ENCODE measurements around the gene TMEM259. TPM values are rescaled to one million over a fixed set of nuclear protein-coding genes. Genes with fewer than 3 reads are reported as not detected.

TMEM259 gene
- total and polyA plus RNA-seq, 9 of the 15 experiments (the other 6 are each of a cell fraction or from before 2014, with no cell fraction given), result 0.52 to 231 (median 63.6) TPM

DNA sequence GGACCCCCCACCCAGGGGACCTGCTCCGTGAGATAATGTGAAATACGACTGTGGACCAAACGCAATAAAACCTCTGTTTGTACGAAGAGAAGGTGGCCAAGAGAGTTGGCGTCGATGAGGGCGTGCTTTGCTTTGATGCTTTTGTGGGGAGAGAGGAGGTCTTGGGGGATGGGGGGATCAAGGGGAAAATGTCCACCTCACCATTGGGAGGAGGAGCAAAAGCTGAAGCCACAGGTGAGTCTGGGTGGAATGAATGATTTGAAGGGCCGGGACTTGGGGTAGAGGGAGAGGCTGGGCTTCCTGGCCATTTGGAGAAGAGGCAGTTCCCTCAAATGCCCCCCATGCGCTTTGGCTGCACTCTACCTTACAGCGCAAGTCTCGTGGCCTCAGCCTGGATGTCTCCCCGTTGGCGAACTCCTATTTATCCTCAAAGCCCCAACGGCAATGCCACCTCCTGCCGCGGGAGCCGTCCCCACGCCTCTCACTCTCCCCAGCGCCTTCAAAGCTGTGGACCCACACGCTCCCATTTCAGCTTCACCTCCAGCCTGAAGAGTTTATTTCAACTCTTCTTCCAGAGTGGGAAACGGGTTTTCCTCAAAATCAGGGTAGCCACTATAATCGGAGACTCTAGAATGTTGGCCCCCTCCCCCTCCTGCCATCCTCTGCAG lies 18.2 kb upstream of the TMEM259 start (continued):
- no peak for TF ChIP-seq ZNF324 (CRISPR knock-in tag; IDR thresholded peaks at IDR 0.05)

DNA sequence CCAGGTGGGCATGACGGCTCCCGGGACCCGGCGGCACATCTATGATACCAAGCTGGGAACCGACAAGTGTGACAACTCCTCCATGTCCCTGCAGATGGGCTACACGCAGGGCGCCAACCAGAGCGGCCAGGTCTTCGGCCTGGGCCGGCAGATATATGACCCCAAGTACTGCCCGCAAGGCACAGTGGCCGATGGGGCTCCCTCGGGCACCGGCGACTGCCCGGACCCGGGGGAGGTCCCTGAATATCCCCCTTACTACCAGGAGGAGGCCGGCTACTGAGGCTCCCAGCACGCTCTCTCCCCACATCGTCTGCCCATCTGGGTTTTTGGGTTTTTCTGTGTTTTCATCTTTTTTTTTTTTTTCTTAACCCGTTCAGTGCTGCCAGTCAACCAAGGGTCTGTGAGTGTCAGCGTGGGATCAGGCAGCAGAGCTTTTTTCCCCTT lies 16.7 kb upstream of the TMEM259 start:
- CTCF ChIA-PET (ENCODE audit: low intra/inter-chr PET ratio), result no interaction called here
- Histone ChIP-seq H3K79me2 (ENCODE audit: control insufficient read depth, insufficient read depth, low read length) (peaks cover 25% of the 10 kb centered on the region), H3K27me3 (ENCODE audit: control insufficient read depth in 2 of 2, insufficient read depth in 2 of 2, low read length in 2 of 2) (no peaks in the 10 kb centered on the region), H3K9me3 (replicated peaks; ENCODE audit: control insufficient read depth, insufficient read depth, low read depth, low read length) (no peaks in the 10 kb centered on the region), H3K4me2 (ENCODE audit: insufficient read depth, low read length) (peak overlapping the region; percentile 51; the same call in 1 of the 2 replicates), H4K20me1 (replicated peaks; ENCODE audit: control insufficient read depth, insufficient read depth, low read length) (no peaks in the 10 kb centered on the region), H3K36me3 (ENCODE audit: control insufficient read depth, insufficient read depth, low read length) (peaks cover 43% of the 10 kb centered on the region), H3K4me3 (no peak overlapping the region), H3K9me1 (ENCODE audit: control insufficient read depth, insufficient read depth, low read length) (no peaks in the 10 kb centered on the region), H3K9ac (ENCODE audit: insufficient read depth in 1 of 2, low read depth in 2 of 2, low read length in 2 of 2) (peak overlapping the region; percentile 12 to 65; a peak in 3 of 4 replicates), H3K27ac (ENCODE audit: extremely low read depth, low read depth, low read length) (peak overlapping the region; percentile 71), H3K4me1 (replicated peaks in 1 of 2; ENCODE audit: control insufficient read depth in 2 of 2, insufficient read depth in 2 of 2, low read length in 2 of 2) (peaks cover 28 to 61% of the 10 kb centered on the region in 2 experiments), H2AFZ (ENCODE audit: low read depth, low read length) (no peak overlapping the region)
- ATAC-seq (no peak), DNase-seq (ENCODE audit: extremely low read depth in 1 of 4, low spot score in 3 of 4) (no peak), FAIRE-seq (no peak)
- WGBS (ENCODE audit: insufficient coverage, low coverage, missing lambda C conversion rate), result 72% methylated on average over 16 of the region's 22 CpGs
- intact Hi-C loops (cut with micrococcal nuclease) (no loop called here), in situ Hi-C loops (cut with MboI) (no loop called here)
- POLR2A ChIA-PET, result interaction anchor here (11.0 kb wide), 1 partner anchor 8 kb away, joined by 176 read pairs; the partner anchor contains the start of gene CNN2
- BruUV-seq (replicated peaks), result no TSS peak
- TF ChIP-seq GTF2E2 (tag; IDR thresholded peaks at IDR 0.05), result no peak
- no peak for TF ChIP-seq NR4A1 (CRISPR knock-in tag; IDR thresholded peaks at IDR 0.05)
- no peak for TF ChIP-seq NR4A1 (tag; IDR thresholded peaks at IDR 0.05)
- no peak for TF ChIP-seq NFIX (CRISPR knock-in tag; IDR thresholded peaks at IDR 0.05; ENCODE audit: low read depth)
- no peak for TF ChIP-seq ZNF274 (IDR thresholded peaks at IDR 0.05; ENCODE audit: borderline replicate concordance, low read depth, low read length)
- peak; percentile 49; the same call in 1 of the 2 replicates for TF ChIP-seq BRD4 (IDR thresholded peaks at IDR 0.05)
- TF ChIP-seq POLR2G (IDR thresholded peaks at IDR 0.05; ENCODE audit: low read depth, low read length), result peak; percentile 57; the same call in 1 of the 2 replicates
- TF ChIP-seq PTBP1 (IDR thresholded peaks at IDR 0.05; ENCODE audit: low read depth, low read length), result peak; percentile 82; the same call in 1 of the 2 replicates
- no peak for TF ChIP-seq MTA1 (IDR thresholded peaks at IDR 0.05; ENCODE audit: borderline replicate concordance)
- TF ChIP-seq RBM25 (IDR thresholded peaks at IDR 0.05; ENCODE audit: low read depth, low read length, severe bottlenecking), result peak; percentile 75
- no peak for TF ChIP-seq ZNF316 (IDR thresholded peaks at IDR 0.05)
- peak; percentile 40; the same call in 1 of the 2 replicates for TF ChIP-seq ZBTB7A (IDR thresholded peaks at IDR 0.05; ENCODE audit: borderline replicate concordance, control insufficient read depth, low read depth, low read length)
- peak; percentile 41 for TF ChIP-seq RBFOX2 (IDR thresholded peaks at IDR 0.05; ENCODE audit: low read depth, low read length)
- no peak for TF ChIP-seq MECOM (CRISPR knock-in tag; IDR thresholded peaks at IDR 0.05)
- TF ChIP-seq, protein P1, sequence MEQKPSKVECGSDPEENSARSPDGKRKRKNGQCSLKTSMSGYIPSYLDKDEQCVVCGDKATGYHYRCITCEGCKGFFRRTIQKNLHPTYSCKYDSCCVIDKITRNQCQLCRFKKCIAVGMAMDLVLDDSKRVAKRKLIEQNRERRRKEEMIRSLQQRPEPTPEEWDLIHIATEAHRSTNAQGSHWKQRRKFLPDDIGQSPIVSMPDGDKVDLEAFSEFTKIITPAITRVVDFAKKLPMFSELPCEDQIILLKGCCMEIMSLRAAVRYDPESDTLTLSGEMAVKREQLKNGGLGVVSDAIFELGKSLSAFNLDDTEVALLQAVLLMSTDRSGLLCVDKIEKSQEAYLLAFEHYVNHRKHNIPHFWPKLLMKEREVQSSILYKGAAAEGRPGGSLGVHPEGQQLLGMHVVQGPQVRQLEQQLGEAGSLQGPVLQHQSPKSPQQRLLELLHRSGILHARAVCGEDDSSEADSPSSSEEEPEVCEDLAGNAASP (IDR thresholded peaks at IDR 0.05), result no peak
- TF ChIP-seq, protein P2, sequence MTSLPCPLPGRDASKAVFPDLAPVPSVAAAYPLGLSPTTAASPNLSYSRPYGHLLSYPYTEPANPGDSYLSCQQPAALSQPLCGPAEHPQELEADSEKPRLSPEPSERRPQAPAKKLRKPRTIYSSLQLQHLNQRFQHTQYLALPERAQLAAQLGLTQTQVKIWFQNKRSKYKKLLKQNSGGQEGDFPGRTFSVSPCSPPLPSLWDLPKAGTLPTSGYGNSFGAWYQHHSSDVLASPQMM (CRISPR knock-in tag; IDR thresholded peaks at IDR 0.05), result no peak
- TF ChIP-seq RBBP5 (IDR thresholded peaks at IDR 0.05; ENCODE audit: borderline replicate concordance, insufficient read depth, low read length, poor library complexity, severe bottlenecking), result no peak
- TF ChIP-seq SMARCA5 (IDR thresholded peaks at IDR 0.05), result peak; percentile 65; the same call in 1 of the 2 replicates
- TF ChIP-seq TOE1 (IDR thresholded peaks at IDR 0.05; ENCODE audit: borderline replicate concordance), result no peak
- TF ChIP-seq TOE1 (CRISPR knock-in tag; IDR thresholded peaks at IDR 0.05; ENCODE audit: borderline replicate concordance, low read depth), result no peak
